ENCODE measurements around the gene ATP13A1. TPM values are rescaled to one million over a fixed set of nuclear protein-coding genes. Genes with fewer than 3 reads are reported as not detected.

The ATP13A1 gene
- total RNA-seq, 2 donors from 2014 or later: 46.0 to 77.4 TPM

- Histone ChIP-seq H3K9me3 (no peaks in the 10 kb centered on the region), H3K9ac (ENCODE audit: low read depth in 2 of 2, low read length in 2 of 2) (no peak overlapping the region), H3K4me1 (no peaks in the 10 kb centered on the region), H3K27me3 (no peaks in the 10 kb centered on the region), H3K4me3 (no peak overlapping the region), H3K36me3 (peaks cover 17% of the 10 kb centered on the region), H3K27ac (no peak overlapping the region)
- DNase-seq: no peak
- intact Hi-C loops (cut with DNase I): no loop called here
- no peak for TF ChIP-seq CTCF (IDR thresholded peaks at IDR 0.05)
Measured at GRCh38 chr19:19650331-19650730, 13.1 kb downstream of the ATP13A1 start.

GRCh38 chr19:19649580-19649995 is 13.9 kb downstream of the ATP13A1 start:
- Histone ChIP-seq H3K27me3 (no peaks in the 10 kb centered on the region), H3K4me3 (no peak overlapping the region), H3K9ac (ENCODE audit: low read depth in 2 of 2, low read length in 2 of 2) (no peak overlapping the region), H3K4me1 (no peaks in the 10 kb centered on the region), H3K36me3 (peaks cover 10% of the 10 kb centered on the region), H3K9me3 (no peaks in the 10 kb centered on the region), H3K27ac (no peak overlapping the region)
- intact Hi-C loops (cut with DNase I): no loop called here
- no peak for DNase-seq
- TF ChIP-seq CTCF (IDR thresholded peaks at IDR 0.05): no peak

- Histone ChIP-seq H3K27ac (no peak overlapping the region), H3K36me3 (peaks cover 6% of the 10 kb centered on the region), H3K27me3 (no peaks in the 10 kb centered on the region), H3K9ac (ENCODE audit: low read depth in 2 of 2, low read length in 2 of 2) (no peak overlapping the region), H3K4me3 (no peak overlapping the region), H3K4me1 (no peaks in the 10 kb centered on the region), H3K9me3 (no peaks in the 10 kb centered on the region)
- no peak for TF ChIP-seq CTCF (IDR thresholded peaks at IDR 0.05)
- no peak for DNase-seq
- intact Hi-C loops (cut with DNase I): no loop called here
Measured at GRCh38 chr19:19649155-19649554, 14.3 kb downstream of the ATP13A1 start.

GRCh38 chr19:19647037-19647835 is 16.2 kb downstream of the ATP13A1 start:
- no peak overlapping the region for H3K27ac ChIP-seq
- no peak for TF ChIP-seq CTCF (IDR thresholded peaks at IDR 0.05)
- H3K4me1 ChIP-seq: no peaks in the 10 kb centered on the region
- peaks cover 4% of the 10 kb centered on the region for H3K36me3 ChIP-seq
- H3K27me3 ChIP-seq: no peaks in the 10 kb centered on the region
- no peaks in the 10 kb centered on the region for H3K9me3 ChIP-seq
- no peak overlapping the region for H3K4me3 ChIP-seq
- no peak for DNase-seq
- intact Hi-C loops (cut with DNase I): no loop called here
- H3K9ac ChIP-seq (ENCODE audit: low read depth in 2 of 2, low read length in 2 of 2): no peak overlapping the region

GRCh38 chr19:19645233-19645870 is 18.1 kb downstream of the ATP13A1 start:
- Histone ChIP-seq H3K9me3 (no peaks in the 10 kb centered on the region), H3K4me3 (no peak overlapping the region), H3K27me3 (no peaks in the 10 kb centered on the region), H3K27ac (no peak overlapping the region), H3K36me3 (peaks cover 4% of the 10 kb centered on the region), H3K9ac (ENCODE audit: low read depth in 2 of 2, low read length in 2 of 2) (no peak overlapping the region), H3K4me1 (no peaks in the 10 kb centered on the region)
- TF ChIP-seq CTCF (IDR thresholded peaks at IDR 0.05): no peak
- no peak for DNase-seq
- intact Hi-C loops (cut with DNase I): loop anchor here (2.0 kb wide), 1 partner anchor 113 kb away; no protein-coding TSS in a partner anchor
